HG03135 (cell line): ENCODE measurements around the gene CYP3A4.
"Not testable (repeated sequence)": the region's sequence is repeated elsewhere in the genome, so short reads cannot be mapped to it uniquely, and the experiment has no call there.

ENCODE experiments used
- ATAC-seq: cut with Tn5 transposase; IDR thresholded peaks from one replicate; pipeline ENCODE4 v1.9.1; 2021; ENCODE audit warnings: mild to moderate bottlenecking, moderate library complexity; ENCODE audit not compliant: unreplicated experiment

The CYP3A4 gene

GRCh38 chr7:99793443-99793842 is 9.5 kb upstream of the CYP3A4 start:
- no peak for ATAC-seq

- no peak for ATAC-seq
These were observed 9.0 kb upstream of the CYP3A4 start for GRCh38 chr7:99792967-99793366.

- no peak for ATAC-seq
These were observed 7.8 kb upstream of the CYP3A4 start for GRCh38 chr7:99791667-99792369.

- no peak for ATAC-seq
These were observed 7.0 kb upstream of the CYP3A4 start for GRCh38 chr7:99791021-99791420.

GRCh38 chr7:99790407-99790806 is 6.4 kb upstream of the CYP3A4 start:
- ATAC-seq, result no peak

- ATAC-seq, result no peak
These were observed 5.6 kb upstream of the CYP3A4 start for GRCh38 chr7:99789441-99790070.

- no peak for ATAC-seq
These were observed 4.6 kb upstream of the CYP3A4 start for GRCh38 chr7:99788554-99788953.

GRCh38 chr7:99786726-99787335 is 2.8 kb upstream of the CYP3A4 start:
- ATAC-seq, result no peak

GRCh38 chr7:99785654-99786053 is 1.7 kb upstream of the CYP3A4 start:
- ATAC-seq, result not testable (repeated sequence)

- no peak for ATAC-seq
These were observed 1.7 kb downstream of the CYP3A4 start for GRCh38 chr7:99782012-99782953.

- ATAC-seq, result no peak
These were observed 3.4 kb downstream of the CYP3A4 start for GRCh38 chr7:99780588-99780987.

- ATAC-seq, result no peak
These were observed 4.0 kb downstream of the CYP3A4 start for GRCh38 chr7:99779949-99780348.

GRCh38 chr7:99778880-99779279 is 5.1 kb downstream of the CYP3A4 start:
- no peak for ATAC-seq

GRCh38 chr7:99773395-99773794 is 10.6 kb downstream of the CYP3A4 start:
- ATAC-seq, result not testable (repeated sequence)

GRCh38 chr7:99772565-99772964 is 11.4 kb downstream of the CYP3A4 start:
- ATAC-seq, result no peak

GRCh38 chr7:99769494-99769893 is 14.5 kb downstream of the CYP3A4 start:
- ATAC-seq, result not testable (repeated sequence)

GRCh38 chr7:99768471-99768870 is 15.5 kb downstream of the CYP3A4 start:
- peak; percentile 42 for ATAC-seq

GRCh38 chr7:99767662-99768061 is 16.3 kb downstream of the CYP3A4 start:
- peak; percentile 83 for ATAC-seq

- ATAC-seq, result no peak
These were observed 17.4 kb downstream of the CYP3A4 start for GRCh38 chr7:99766484-99767099.

GRCh38 chr7:99764478-99764877 is 19.5 kb downstream of the CYP3A4 start:
- ATAC-seq, result no peak
